ENCODE results near the gene ITGA1.

Gene ITGA1

DNA sequence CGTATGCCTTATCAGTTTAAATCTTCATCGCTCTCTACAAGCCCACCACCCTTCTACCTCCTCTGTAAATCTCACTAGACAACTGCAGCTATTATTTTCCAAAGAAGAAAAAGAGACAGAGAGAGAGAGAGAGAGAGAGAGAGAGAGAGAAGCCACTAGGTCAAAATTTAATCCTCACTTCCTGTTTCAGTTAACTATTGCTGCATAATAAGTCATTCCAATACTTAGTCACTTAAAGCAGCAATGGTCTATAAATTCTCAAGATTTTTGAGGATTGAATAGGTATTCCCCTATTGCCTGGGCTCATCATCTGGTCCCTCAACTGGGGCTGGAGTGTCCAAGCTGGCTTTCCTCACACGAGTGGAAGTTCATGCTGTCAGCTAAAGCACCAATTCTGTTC is 68.8 kb downstream of the ITGA1 start:
- H3K4me2 ChIP-seq (ENCODE audit: low read length) = peak overlapping the region; percentile 64
- no peaks in the 10 kb centered on the region for H3K79me2 ChIP-seq (ENCODE audit: low read length)
- peak overlapping the region; percentile 28; the same call in 1 of the 2 replicates for H3K27ac ChIP-seq (ENCODE audit: low read length)
- H3K9me3 ChIP-seq (ENCODE audit: insufficient read depth, low read length) = no peaks in the 10 kb centered on the region
- no peaks in the 10 kb centered on the region for H3K36me3 ChIP-seq (replicated peaks; ENCODE audit: low read depth, low read length)
- peak overlapping the region; percentile 9; the same call in 1 of the 2 replicates for H3K4me3 ChIP-seq (ENCODE audit: low read length)
- H3K27me3 ChIP-seq (ENCODE audit: low read depth, low read length) = no peaks in the 10 kb centered on the region
- no peak for TF ChIP-seq EZH2phosphoT487 (IDR thresholded peaks at IDR 0.05; ENCODE audit: low read depth)
- TF ChIP-seq, protein P1, sequence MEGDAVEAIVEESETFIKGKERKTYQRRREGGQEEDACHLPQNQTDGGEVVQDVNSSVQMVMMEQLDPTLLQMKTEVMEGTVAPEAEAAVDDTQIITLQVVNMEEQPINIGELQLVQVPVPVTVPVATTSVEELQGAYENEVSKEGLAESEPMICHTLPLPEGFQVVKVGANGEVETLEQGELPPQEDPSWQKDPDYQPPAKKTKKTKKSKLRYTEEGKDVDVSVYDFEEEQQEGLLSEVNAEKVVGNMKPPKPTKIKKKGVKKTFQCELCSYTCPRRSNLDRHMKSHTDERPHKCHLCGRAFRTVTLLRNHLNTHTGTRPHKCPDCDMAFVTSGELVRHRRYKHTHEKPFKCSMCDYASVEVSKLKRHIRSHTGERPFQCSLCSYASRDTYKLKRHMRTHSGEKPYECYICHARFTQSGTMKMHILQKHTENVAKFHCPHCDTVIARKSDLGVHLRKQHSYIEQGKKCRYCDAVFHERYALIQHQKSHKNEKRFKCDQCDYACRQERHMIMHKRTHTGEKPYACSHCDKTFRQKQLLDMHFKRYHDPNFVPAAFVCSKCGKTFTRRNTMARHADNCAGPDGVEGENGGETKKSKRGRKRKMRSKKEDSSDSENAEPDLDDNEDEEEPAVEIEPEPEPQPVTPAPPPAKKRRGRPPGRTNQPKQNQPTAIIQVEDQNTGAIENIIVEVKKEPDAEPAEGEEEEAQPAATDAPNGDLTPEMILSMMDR (IDR thresholded peaks at IDR 0.05; ENCODE audit: low read depth, low read length) = no peak
- no peak overlapping the region for H3K9ac ChIP-seq (ENCODE audit: low read length)
- peaks cover 23% of the 10 kb centered on the region for H3K4me1 ChIP-seq (ENCODE audit: low read length)
- H4K20me1 ChIP-seq (ENCODE audit: insufficient read depth, low read length) = no peaks in the 10 kb centered on the region
- no peak overlapping the region for H2AFZ ChIP-seq (ENCODE audit: low read depth, low read length)

DNA sequence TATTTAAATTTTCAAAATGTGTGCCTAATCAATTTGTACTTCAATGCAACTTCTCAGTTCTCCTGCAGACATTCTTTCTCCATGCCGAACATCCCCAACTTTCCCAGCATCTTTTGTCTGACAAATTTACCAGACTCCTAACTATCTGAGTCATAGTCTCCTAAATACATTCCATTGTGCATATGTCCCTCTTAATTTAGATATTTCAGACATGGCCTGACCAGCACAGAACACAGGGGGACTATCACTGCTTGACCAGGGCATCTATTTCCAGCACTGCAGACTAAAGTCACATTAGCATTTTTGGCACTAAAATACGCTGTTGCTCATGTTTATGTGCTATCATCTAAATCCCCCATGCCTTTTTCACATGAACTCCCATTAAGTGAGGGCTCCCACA is 71.9 kb downstream of the ITGA1 start:
- Histone ChIP-seq H3K4me2 (ENCODE audit: low read length) (no peak overlapping the region), H3K27ac (ENCODE audit: low read length) (no peak overlapping the region), H3K36me3 (replicated peaks; ENCODE audit: low read depth, low read length) (no peaks in the 10 kb centered on the region), H3K79me2 (ENCODE audit: low read length) (no peaks in the 10 kb centered on the region), H3K9me3 (ENCODE audit: insufficient read depth, low read length) (no peaks in the 10 kb centered on the region), H2AFZ (ENCODE audit: low read depth, low read length) (no peak overlapping the region), H3K9ac (ENCODE audit: low read length) (no peak overlapping the region), H3K27me3 (ENCODE audit: low read depth, low read length) (no peaks in the 10 kb centered on the region), H3K4me1 (ENCODE audit: low read length) (peaks cover 45% of the 10 kb centered on the region), H3K4me3 (ENCODE audit: low read length) (no peak overlapping the region), H4K20me1 (ENCODE audit: insufficient read depth, low read length) (no peaks in the 10 kb centered on the region)
- TF ChIP-seq, protein P1 (IDR thresholded peaks at IDR 0.05; ENCODE audit: low read depth, low read length) = no peak
- TF ChIP-seq EZH2phosphoT487 (IDR thresholded peaks at IDR 0.05; ENCODE audit: low read depth) = no peak

DNA sequence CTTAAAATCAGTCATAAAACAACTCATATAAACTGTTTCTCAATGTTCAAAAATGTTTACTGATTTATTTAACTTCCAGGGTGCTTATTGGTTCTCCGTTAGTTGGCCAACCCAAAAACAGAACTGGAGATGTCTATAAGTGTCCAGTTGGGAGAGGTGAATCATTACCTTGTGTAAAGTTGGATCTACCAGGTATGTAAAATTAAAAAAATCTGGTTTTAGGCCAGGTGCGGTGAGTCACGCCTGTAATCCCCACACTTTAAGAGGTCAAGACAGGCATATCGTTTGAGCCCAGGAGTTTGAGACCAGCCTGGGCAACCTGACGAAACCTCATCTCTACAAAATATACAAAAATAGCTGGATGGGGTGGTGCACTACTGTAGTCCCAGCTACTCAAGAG is 73.7 kb downstream of the ITGA1 start:
- Histone ChIP-seq H3K79me2 (ENCODE audit: low read length) (no peaks in the 10 kb centered on the region), H3K4me1 (ENCODE audit: low read length) (peaks cover 39% of the 10 kb centered on the region), H4K20me1 (ENCODE audit: insufficient read depth, low read length) (no peaks in the 10 kb centered on the region), H3K27ac (ENCODE audit: low read length) (no peak overlapping the region), H3K9ac (ENCODE audit: low read length) (no peak overlapping the region), H3K27me3 (ENCODE audit: low read depth, low read length) (no peaks in the 10 kb centered on the region), H3K4me3 (ENCODE audit: low read length) (no peak overlapping the region), H3K9me3 (ENCODE audit: insufficient read depth, low read length) (no peaks in the 10 kb centered on the region), H3K36me3 (replicated peaks; ENCODE audit: low read depth, low read length) (no peaks in the 10 kb centered on the region), H2AFZ (ENCODE audit: low read depth, low read length) (no peak overlapping the region), H3K4me2 (ENCODE audit: low read length) (no peak overlapping the region)
- TF ChIP-seq, protein P1 (IDR thresholded peaks at IDR 0.05; ENCODE audit: low read depth, low read length) = no peak
- TF ChIP-seq EZH2phosphoT487 (IDR thresholded peaks at IDR 0.05; ENCODE audit: low read depth) = no peak

DNA sequence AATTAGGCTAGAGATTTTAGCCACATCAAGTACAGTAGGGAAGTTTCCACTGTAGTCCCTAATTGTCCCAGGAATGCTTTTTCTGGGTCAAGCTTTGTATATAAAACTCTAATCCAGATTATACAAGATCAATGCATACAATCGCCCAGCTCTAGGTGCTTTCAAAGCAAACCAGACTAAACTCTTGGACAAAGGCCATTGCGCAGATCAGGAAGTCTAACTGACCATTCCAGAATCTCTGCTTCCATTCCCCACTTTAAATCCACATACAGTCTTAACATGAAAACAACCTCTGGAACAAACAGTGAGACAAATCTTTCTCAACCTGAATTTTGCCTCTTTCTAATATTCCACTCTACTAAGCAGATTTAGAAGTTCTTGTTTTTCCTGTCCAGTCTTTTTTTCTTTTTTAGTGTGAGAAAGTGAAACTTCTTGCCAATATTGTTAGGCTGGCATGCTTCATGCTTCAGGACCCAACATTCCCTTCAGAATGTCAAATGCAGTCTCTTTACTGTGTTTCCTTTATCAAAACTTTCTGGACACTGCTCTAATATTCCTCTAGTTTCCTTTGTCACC is 76.1 kb downstream of the ITGA1 start:
- H4K20me1 ChIP-seq (ENCODE audit: insufficient read depth, low read length) = no peaks in the 10 kb centered on the region
- no peak overlapping the region for H3K4me3 ChIP-seq (ENCODE audit: low read length)
- peaks cover 22% of the 10 kb centered on the region for H3K4me1 ChIP-seq (ENCODE audit: low read length)
- H3K9me3 ChIP-seq (ENCODE audit: insufficient read depth, low read length) = no peaks in the 10 kb centered on the region
- no peak for TF ChIP-seq EZH2phosphoT487 (IDR thresholded peaks at IDR 0.05; ENCODE audit: low read depth)
- TF ChIP-seq, protein P1 (IDR thresholded peaks at IDR 0.05; ENCODE audit: low read depth, low read length) = no peak
- no peak overlapping the region for H3K9ac ChIP-seq (ENCODE audit: low read length)
- H3K27me3 ChIP-seq (ENCODE audit: low read depth, low read length) = no peaks in the 10 kb centered on the region
- H3K36me3 ChIP-seq (replicated peaks; ENCODE audit: low read depth, low read length) = no peaks in the 10 kb centered on the region
- H3K27ac ChIP-seq (ENCODE audit: low read length) = no peak overlapping the region
- H3K4me2 ChIP-seq (ENCODE audit: low read length) = peak overlapping the region; percentile 44
- H3K79me2 ChIP-seq (ENCODE audit: low read length) = no peaks in the 10 kb centered on the region
- no peak overlapping the region for H2AFZ ChIP-seq (ENCODE audit: low read depth, low read length)
